GM19025 (cell line): ENCODE results near the gene PDE10A.

ENCODE experiments used
- ATAC-seq: cut with Tn5 transposase; IDR thresholded peaks from one replicate; pipeline ENCODE4 v1.9.1; 2021; ENCODE audit warnings: mild to moderate bottlenecking, low read depth, moderate library complexity; ENCODE audit not compliant: unreplicated experiment

The PDE10A gene

DNA sequence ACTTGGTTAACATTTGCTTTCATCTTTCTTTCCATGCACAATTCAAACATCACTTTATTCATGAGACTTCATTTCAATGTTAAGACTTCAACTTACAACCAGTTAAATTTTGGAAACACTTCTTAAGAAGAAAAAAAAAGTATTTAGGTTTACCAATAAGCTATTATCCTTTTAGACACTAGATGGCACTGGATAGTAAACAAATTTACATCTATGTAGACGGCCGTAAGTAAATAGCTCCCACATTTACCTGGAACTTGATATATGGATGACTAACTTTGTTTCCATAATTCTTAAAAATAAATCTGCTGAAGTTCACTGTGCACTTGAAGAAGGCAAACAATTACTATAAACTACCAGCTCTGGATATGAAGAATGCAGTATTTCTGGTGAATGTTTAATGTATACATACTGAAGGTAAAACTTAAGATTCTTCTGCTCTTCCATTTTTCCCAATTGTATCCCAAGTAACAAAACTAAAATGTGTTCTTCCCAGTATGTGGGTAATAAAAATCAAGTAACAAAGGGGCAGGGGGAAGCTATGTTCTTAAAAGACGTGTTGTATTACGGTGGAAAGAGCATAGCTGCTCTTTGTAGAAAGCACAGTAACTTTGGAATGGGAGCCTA lies 223.0 kb downstream of the PDE10A start:
- no peak for ATAC-seq

DNA sequence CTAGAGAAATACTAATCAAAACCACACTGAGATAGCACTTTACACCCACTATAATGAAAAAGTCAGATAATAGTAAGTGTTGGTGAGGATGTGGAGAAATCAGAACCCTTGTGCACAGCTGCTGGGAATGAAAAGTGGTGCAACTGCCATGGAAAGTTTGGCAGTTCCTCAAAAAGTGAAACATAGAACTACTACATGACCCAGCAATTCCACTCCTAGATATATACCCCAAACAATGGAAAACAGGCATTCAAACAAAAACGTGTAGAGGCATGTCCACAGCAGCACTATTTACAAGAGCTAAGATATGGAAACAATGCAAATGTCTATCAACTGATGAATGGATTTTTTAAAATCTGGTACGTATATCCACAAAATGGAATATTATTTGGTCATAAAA lies 236.1 kb downstream of the PDE10A start:
- no peak for ATAC-seq

DNA sequence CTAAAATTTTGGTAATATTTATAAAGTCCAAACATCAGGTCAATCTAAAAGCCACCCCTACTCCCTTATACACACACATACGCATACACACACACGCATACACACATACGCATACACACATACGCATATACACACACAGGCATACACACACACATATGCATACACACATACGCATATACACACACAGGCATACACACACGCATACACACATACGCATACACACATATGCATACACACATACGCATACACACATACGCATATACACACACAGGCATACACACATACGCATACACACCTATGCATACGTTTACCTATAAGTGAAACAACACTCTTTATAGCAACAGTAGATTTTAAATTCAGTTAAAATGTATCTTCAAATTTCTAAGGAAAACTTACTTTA lies 240.8 kb downstream of the PDE10A start:
- ATAC-seq = no peak

DNA sequence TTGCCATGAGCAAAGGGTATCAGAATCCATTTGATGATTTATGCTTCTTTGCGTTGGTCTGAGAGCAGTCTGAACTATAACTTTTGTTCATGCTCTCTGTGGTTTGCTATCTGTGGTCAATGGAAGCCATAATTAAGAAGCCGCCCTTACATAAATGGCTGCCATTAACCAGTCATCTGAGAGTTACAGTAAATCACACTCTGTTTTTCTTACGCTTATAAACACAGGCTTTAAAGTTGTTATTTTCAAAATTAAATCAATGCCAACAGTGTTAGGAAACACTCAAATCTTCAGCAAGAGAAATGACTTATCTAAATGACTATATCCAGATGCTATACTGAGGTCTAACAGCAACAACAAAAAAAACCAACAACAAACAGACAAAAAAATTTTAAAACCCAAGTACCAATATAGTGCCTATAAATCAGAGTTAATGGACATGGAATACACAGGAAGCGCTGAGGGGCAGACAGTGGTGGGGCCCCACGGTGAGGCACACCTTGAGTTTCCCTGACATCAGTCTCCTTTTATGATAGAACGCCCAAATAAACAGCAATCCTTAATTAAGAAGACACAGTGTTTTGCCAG lies 245.7 kb downstream of the PDE10A start:
- no peak for ATAC-seq

DNA sequence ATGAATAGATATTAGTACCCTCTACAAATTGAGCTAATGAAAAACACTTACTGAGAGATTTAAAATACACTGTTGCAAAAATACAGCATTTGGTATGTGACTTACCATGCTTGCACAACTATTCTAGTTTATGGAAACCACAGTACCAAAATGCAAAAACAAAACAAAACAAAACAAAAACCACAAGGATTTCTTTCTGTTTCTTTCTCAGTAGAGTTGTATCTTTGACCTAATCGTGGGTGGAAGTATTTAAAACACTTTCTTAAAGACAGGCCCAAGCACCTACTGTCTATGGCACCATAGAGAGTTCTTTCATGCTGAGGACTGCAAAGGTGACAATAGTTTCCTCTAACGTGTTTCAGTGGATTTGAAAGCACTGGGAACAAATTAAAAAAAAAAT lies 258.3 kb downstream of the PDE10A start:
- ATAC-seq = no peak

DNA sequence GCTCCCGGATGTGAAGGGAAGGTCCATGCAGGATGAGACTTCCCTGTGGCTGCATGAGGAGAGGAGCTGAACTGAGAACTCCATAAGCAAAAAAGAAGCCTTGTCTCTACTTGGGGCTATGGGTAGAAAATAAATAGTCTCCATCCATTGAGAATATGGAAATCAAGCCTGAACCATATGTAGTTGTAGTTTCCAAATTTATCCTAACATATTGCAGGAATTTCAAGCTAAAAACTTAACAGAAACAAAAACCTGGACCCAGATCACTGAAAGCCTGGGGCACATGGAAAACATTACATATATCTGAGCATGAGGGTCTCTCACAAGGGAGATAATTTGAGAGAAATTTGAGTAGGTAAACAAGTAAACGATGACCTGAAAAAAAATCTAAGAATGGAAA lies 258.7 kb downstream of the PDE10A start:
- no peak for ATAC-seq

DNA sequence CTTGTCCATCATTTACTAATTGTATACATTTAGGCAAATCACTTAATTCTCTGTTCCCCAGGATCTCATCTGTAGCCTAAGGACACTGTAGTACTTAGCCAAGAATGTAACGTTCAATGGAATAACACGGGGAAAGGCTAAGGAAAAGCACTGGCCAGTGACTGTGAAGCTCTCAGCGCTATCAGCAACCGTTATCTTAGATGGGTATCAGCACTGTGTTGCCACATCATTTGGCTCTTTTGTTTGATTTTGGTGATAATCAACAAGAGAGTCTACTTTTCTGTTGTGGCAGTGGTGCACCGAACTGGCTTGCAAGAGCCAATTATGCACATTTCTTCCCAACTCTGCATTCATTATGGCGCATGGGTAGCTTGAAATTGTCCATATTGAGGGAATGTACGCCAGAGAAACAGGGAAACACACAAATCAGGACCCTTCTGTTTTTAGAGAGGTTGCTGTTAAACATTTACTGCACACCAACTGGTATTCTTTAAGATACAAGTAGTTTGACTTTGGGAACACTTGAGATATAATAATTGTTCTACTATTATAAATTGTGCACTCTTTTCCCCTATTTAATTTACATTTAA lies 259.9 kb downstream of the PDE10A start:
- no peak for ATAC-seq

DNA sequence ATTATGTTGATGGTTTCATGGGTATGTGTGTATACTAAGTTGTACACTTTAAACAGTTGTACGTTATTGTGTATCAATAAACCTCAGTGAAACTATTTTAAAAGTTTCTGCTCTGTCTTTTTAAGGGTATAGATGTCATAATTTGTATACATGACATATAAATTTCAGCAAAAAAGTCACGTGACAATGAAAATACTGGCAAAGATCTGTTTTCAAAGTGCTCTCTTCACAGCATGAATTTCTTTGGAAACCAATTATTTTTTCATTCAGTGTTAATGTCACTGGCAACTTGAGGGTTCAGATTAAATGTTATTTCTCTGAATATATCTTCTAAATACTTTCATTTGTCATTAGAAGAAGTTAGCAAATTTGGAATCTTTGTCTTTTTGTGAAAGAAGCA lies 261.9 kb downstream of the PDE10A start:
- no peak for ATAC-seq

DNA sequence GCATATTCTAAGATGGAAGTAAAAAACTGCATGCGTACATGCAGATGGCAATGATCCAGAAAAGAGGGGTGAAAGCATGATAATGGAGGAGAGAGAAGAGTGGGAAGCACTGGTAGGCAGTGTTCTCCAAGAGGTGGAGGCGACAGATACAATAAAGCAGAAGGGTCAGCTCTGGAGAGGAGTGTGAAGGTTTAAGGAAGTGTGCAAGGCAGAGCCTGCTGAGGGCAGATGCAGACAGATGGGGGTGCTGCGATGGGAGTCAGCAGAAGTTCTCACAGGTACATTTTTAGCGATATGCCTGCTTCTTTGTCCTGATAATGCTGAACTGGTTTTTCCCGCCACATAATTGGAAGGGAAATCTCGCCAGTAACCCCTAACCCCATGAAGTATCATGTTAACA lies 272.6 kb downstream of the PDE10A start:
- no peak for ATAC-seq

DNA sequence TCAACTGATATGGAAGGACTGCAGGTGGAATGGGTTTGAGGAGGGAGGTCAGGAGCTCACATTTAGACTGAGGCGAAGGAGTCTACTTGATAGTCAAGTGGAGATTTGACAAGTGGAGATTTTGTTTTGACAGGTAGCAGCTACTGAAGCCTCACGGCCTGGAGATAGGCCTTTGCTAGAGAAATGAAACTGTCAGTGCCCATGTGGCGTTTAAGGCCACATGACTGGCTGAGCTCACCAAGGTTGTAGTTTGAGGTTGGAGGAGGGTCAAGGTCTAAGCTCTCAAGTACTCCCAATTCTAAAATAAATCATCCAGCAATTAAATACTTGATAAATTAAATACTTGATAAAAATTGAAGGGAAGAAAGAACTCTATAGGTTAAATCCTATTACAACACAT lies 273.5 kb downstream of the PDE10A start:
- no peak for ATAC-seq

DNA sequence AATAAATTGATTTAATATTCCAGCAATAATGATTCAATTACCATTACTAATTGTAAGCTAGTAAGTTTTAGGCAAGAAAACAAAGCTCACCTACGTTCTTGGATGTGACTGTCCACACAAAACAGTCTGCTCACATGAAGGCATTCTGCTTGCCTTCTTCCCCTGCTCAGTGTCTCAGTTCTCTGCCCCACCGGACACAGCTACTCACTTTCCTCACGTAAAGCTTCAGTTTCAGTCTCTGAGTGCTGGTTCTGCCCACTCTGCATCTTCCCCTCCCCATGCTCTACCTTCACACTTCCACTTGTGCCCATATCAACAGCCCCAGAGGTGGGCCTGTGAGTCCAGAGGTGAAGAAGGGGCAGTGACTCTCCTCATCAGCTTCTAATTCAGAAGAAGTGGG lies 279.7 kb downstream of the PDE10A start:
- no peak for ATAC-seq

DNA sequence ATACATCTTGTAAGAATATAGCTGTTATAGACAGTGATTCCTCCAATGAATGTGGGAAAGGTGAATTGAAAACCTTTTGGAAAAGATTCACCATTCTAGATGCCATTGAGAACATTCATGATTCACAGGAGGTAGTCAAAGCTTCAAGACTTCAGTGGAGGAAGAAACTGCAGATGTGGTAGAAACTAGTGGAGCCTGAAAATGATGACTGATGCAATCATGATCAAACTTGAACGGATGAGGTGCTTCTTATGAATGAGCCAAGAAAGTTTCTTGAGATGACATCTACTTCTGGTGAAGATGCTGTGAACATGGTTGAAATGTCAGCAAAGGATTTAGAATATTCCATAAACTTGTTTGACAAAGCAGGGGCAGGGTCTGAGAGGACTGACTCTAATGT lies 286.9 kb downstream of the PDE10A start:
- ATAC-seq = no peak

DNA sequence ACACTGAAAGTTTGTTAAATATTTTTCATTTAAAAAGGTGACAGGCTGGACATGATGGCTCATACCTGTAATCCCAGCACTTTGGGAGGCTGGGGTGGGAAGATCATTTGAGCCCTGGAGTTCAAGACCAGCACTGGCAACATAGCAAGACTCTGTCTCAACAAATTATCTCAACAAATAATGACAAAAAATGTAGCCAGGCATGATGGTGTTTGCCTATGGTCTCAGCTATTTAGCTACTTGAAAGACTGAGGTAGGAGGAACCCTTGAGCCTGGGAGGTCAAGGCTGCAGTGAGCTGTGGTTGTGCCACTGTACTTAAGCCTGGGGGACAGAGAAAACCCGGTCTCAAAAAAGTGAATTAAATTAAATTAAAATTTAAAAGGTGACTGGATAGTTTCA lies 297.7 kb downstream of the PDE10A start:
- no peak for ATAC-seq

DNA sequence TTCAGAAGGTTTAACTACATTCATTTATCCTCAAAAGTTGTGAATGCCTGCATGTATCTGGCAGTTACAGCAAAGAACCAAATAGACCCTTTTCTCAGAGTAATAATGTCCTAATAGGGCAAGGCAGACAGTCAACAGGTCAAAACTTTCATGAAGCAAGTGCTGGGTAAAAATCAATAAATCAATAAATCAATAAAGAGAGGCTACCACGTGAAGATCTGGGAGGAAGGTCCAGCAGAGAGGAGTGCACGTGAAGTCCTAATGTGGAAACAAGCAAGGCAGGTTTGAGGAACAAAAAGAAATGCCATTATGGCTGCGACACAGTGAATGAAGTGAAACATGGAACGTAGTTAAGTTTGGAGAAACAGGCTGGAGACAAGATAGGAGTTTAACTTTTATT lies 317.3 kb downstream of the PDE10A start:
- ATAC-seq = no peak

DNA sequence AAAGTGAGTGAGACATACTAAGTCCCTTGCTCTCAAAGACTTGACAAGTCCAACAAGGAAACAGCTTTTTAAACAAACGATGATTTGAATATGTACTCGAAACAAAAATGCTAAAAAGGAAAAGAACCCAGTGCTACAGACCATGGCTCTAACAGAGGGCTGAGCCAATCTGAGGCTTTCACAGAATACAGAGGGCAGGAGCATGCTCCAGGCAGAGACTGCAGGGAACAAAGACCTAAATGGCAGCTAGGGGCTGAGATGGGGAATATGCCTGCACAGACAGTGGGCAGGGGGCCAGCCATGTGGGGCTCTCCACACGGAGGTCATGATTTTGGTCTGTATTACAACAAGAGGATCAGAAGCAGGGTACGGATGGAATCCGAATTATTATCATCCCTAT lies 322.5 kb downstream of the PDE10A start:
- no peak for ATAC-seq

DNA sequence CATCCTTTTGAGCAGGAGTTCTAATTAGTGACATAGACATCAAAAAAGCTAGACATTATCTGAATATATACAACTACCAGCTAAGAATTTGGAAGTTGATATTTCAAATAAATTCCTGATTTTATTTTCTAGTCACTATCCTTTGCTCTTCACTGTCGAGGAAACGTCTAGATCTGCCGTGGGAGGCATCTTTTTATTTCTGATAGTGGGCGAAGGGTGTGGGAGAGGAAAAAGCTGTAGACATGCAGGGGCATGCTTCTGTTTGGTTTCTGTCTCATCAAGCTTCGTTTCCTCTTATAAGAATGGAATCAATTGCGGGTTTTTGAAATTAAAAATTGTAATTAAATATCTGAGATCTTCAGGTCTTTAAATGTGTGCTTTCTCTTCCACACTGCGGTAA lies 337.4 kb downstream of the PDE10A start:
- no peak for ATAC-seq

DNA sequence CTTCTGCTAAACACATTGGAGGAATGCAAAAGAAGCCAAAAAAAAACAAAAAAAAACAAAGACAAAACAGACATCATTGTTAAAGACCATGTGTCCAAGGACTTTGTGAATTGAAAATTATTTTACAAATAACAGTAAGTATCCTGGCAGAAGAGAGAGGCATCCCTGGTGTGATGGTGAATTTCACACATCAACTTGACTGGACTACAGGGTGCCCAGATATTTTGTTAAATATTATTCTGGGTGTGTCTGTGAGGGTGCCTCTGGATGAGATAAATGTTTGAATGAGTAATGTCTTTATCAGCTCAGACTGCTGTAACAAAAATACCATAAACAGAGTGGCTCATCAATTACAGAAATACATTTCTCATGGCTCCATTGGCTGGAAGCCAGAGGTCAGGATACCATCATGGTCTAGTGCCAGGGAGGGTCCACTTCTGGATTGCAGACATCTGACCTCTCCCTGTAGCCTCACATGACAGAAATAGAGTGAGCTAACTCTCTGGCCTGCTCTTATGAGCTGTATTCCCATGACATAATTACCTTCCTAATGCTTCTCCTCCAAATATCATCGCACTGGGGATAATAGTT lies 341.4 kb downstream of the PDE10A start:
- no peak for ATAC-seq

DNA sequence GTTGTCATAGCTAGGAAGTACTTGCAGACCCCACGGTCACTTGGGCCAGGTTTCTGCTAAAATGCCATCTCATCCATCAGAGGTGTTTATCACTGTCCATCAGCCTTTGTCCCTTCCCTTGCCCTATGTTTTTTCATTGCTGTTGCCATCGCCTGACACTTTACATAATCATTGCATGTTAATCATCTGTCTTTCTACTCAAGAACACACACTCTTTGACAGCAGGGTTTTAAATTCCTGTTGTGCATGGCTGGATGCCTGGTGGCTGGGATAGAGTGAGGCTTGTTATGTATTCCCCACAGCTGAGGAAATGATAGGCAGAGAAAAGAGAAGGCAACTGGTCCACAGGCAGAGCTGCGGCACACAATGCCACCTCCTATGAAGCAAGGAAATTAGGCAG lies 341.9 kb downstream of the PDE10A start:
- ATAC-seq = no peak

DNA sequence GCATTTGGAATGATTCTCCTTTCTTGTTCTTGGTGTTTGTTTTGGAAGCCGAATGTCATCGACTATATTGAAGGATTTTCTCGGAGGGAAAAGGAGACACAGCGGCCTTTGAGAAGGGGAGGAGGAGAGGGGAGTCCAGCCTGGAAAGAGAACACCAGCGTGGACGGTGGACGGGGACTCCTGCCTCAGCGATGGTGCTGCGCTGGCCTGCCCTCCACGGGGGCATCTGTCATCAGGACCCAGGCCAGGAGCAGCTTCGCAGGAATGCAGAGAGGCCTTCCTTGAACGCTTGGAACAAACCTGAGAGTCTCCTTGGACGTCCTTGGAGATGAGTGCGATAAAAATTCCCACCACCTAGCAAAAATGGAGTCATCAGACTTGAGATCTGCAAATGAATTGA lies 345.3 kb downstream of the PDE10A start:
- ATAC-seq = no peak

DNA sequence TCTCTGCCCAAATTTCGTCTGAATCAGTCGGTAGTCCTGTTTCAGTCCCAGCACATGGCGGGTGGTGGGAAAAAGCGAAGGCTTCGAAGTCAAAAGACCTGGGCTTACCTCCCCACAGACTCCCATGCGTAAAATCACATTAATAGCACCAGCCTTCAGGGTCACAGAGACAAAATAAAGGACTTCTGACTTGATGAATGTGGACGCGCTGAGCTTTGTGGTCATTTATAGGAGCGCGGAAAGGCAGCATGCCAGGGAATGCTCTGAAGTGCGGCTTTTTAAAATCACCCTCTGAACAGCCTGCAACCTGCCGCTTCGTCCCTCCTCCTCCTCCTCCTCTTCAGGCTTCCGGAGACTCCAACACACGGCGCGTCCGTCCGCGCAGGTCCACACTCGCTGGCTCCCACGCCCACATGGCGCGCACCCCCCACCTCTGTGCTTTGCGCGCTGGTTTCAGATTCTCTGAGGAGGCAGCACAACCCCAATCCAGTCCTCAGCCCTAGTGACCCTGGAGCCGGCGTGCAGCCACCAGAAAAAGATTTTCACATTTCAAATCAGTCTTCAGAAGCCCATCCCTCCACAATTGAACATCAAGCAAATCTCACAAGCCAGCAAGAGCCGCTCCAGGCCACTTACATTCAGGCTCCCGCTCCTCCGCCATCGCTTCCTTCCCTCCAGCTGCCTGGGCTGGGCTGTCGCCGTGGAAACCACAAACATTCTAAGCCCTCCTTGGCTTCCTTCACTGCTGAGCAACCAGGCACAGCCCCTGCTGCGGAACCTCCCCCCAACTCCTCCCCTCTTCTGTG lies 353.9 kb downstream of the PDE10A start, which contains the start of gene C6orf118:
Gene C6orf118, minus strand, starts transcription at position 680 of the 806 bp plus-strand sequence. Its CDS starts 19 bp downstream, at position 661.
- ATAC-seq = no peak

DNA sequence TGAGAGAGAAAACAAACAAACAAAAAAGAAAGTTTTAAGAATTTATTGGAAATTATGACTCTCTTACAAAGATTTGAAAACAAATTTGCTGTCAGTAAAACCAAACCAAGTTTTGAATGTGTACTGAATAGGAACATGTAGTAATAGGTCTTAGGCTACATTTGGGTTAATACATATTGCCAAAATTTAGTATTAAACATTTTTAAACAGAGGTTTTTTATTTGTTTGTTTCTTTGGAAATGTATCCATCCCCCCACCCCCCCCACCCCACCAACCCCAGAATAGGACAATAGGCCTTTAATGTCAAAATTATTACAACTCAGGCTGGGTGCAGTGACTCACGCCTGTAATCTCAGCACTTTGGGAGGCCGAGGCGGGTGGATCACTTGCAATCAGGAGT lies 356.1 kb downstream of the PDE10A start:
- no peak for ATAC-seq
